Calu3 (cell line): ENCODE data around the gene ZNF311. TPM values are rescaled to one million over a fixed set of nuclear protein-coding genes. Genes with fewer than 3 reads are reported as not detected.
"Not testable (repeated sequence)": the region's sequence is repeated elsewhere in the genome, so short reads cannot be mapped to it uniquely, and the experiment has no call there.

ENCODE experiments used
- BruUV-seq: library from RNA; stranded (reverse); fragments of 400-500 nt; replicated peaks from 2 replicates; lab custom pipeline; 2021; lab: Mats Ljungman, UMichigan
- CTCF ChIA-PET: fragments of 300-600 bp; sonication (Branson Sonifier 250); formaldehyde crosslinking; loops from one replicate; lab custom pipeline; 2022; ENCODE audit warnings: antibody characterized with exemption; lab: Charles Lee
- DNase-seq: peaks from one replicate; pipeline ENCODE4 v3.0.0; 2022
- H3K27ac Mint-ChIP-seq: one replicate; pipeline ENCODE4 v1.8.0; 2022; ENCODE audit warnings: mixed read lengths; ENCODE audit not compliant: unreplicated experiment
- H3K27me3 Mint-ChIP-seq: one replicate; pipeline ENCODE4 v1.8.0; 2022; ENCODE audit warnings: mixed read lengths; ENCODE audit not compliant: unreplicated experiment
- H3K36me3 Mint-ChIP-seq: one replicate; pipeline ENCODE4 v1.8.0; 2022; ENCODE audit warnings: mild to moderate bottlenecking, moderate library complexity, mixed read lengths; ENCODE audit not compliant: insufficient read depth, unreplicated experiment
- H3K4me1 Mint-ChIP-seq: one replicate; pipeline ENCODE4 v1.8.0; 2022; ENCODE audit warnings: mild to moderate bottlenecking, low read depth, mixed read lengths; ENCODE audit not compliant: unreplicated experiment
- H3K4me3 Mint-ChIP-seq: one replicate; pipeline ENCODE4 v1.8.0; 2022; ENCODE audit warnings: mild to moderate bottlenecking, low read depth, moderate library complexity, mixed read lengths; ENCODE audit not compliant: unreplicated experiment
- H3K9me3 Mint-ChIP-seq: one replicate; pipeline ENCODE4 v1.8.0; 2022; ENCODE audit warnings: low read depth, mixed read lengths; ENCODE audit not compliant: unreplicated experiment
- intact Hi-C: fragments of 100-400 bp; cut with micrococcal nuclease; formaldehyde crosslinking; loops from one replicate; pipeline ENCODE4 v1.10.0; 2022; ENCODE audit not compliant: unreplicated experiment
- total RNA-seq: library from RNA; stranded (reverse); gene quantifications from 2 replicates; pipeline ENCODE4 v1.2.3, GENCODE V29; 2022
- TF ChIP-seq, protein P1 (sequence below): fragments of 200-600 bp; IDR thresholded peaks from one replicate; pipeline ENCODE4 v1.8.0; 2022; ENCODE audit warnings: antibody characterized with exemption; ENCODE audit not compliant: unreplicated experiment

Gene ZNF311
- total RNA-seq, 1 experiment from 2014 or later: 1.4 TPM

DNA sequence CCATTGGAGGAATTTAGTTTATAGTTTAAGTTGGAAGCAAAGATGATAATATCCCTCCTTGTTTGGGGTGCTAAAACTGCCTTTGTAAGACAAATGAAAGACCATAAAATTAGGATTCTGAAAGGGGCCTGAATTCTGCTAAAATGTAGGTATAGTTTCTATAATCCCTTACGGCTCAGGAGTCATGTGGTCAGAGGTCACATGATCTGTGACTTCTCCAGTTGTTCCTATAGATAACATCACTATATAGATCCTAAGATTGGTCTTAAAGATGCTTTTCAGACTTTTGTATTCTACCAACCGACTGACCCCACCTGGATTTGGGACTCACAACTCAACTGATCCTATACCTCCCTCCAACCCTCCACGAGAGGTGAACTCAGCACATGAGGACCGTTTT is 36.6 kb downstream of the ZNF311 start:
- Mint-ChIP-seq H3K27me3 (no peaks in the 10 kb centered on the region), H3K27ac (no peak overlapping the region), H3K36me3 (no peaks in the 10 kb centered on the region), H3K4me1 (no peaks in the 10 kb centered on the region), H3K9me3 (peaks cover 5% of the 10 kb centered on the region), H3K4me3 (no peak overlapping the region)
- intact Hi-C loops: no loop called here
- CTCF ChIA-PET: no interaction called here
- TF ChIP-seq, protein P1, sequence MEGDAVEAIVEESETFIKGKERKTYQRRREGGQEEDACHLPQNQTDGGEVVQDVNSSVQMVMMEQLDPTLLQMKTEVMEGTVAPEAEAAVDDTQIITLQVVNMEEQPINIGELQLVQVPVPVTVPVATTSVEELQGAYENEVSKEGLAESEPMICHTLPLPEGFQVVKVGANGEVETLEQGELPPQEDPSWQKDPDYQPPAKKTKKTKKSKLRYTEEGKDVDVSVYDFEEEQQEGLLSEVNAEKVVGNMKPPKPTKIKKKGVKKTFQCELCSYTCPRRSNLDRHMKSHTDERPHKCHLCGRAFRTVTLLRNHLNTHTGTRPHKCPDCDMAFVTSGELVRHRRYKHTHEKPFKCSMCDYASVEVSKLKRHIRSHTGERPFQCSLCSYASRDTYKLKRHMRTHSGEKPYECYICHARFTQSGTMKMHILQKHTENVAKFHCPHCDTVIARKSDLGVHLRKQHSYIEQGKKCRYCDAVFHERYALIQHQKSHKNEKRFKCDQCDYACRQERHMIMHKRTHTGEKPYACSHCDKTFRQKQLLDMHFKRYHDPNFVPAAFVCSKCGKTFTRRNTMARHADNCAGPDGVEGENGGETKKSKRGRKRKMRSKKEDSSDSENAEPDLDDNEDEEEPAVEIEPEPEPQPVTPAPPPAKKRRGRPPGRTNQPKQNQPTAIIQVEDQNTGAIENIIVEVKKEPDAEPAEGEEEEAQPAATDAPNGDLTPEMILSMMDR: no peak
- DNase-seq: no peak
- BruUV-seq: no TSS peak

DNA sequence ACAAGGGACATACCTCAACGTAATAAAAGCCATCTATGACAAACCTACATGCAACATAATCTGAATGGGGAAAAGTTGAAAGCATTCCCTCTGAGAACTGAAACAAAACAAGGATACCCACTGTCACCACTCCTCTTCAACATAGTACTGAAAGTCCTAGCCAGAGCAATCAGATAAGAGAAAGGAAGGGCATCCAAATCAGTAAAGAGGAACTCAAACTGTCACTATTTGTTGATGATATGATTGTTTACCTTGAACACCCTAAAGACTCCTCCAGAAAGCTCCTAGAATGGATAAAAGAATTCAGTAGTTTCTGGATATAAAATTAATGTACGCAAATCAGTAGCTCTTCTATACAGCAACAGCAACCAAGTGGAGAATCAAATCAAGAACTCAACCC is 39.4 kb downstream of the ZNF311 start:
- TF ChIP-seq, protein P1: no peak
- CTCF ChIA-PET: no interaction called here
- BruUV-seq: no TSS peak
- no peak overlapping the region for H3K4me3 Mint-ChIP-seq
- no peak overlapping the region for H3K27ac Mint-ChIP-seq
- DNase-seq: no peak
- intact Hi-C loops: no loop called here
- peaks cover under 1% of the 10 kb centered on the region for H3K4me1 Mint-ChIP-seq
- peaks cover 8% of the 10 kb centered on the region for H3K9me3 Mint-ChIP-seq
- no peaks in the 10 kb centered on the region for H3K27me3 Mint-ChIP-seq
- H3K36me3 Mint-ChIP-seq: no peaks in the 10 kb centered on the region

DNA sequence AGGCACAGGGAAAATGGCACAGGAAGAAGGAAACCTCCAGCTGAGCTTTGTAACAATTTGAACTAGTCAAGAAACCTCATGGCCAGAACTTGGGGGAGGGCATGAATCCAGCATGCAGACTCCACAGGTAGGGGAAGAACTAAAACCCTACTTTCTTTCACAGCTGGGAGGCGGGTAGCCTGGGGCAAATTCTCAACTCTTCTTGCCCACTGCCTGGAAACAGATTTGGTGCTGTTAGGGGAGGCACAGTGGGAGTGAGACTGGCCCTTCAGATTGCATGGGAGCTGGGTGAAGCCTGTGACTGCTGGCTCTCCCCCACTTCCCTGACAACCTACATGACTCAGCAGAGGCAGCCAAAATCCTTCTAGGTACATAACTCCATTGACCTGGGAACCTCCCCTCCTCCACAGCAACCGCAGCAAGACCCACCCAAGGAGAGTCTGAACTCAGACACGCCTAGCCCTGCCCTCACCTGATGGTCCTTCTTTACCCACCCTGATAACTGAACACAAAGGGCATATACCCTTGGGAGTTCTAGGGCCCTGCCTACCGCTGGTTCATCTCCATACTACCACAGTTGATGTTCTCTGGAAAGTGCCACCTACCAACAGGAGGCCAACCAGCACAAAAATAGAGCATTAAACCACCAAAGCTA is 44.1 kb downstream of the ZNF311 start:
- Mint-ChIP-seq H3K4me1 (peaks cover 8% of the 10 kb centered on the region), H3K36me3 (no peaks in the 10 kb centered on the region), H3K27ac (no peak overlapping the region), H3K9me3 (peaks cover 11% of the 10 kb centered on the region), H3K4me3 (no peak overlapping the region), H3K27me3 (no peaks in the 10 kb centered on the region)
- intact Hi-C loops: no loop called here
- CTCF ChIA-PET: no interaction called here
- no peak for DNase-seq
- BruUV-seq: no TSS peak
- TF ChIP-seq, protein P1: no peak

DNA sequence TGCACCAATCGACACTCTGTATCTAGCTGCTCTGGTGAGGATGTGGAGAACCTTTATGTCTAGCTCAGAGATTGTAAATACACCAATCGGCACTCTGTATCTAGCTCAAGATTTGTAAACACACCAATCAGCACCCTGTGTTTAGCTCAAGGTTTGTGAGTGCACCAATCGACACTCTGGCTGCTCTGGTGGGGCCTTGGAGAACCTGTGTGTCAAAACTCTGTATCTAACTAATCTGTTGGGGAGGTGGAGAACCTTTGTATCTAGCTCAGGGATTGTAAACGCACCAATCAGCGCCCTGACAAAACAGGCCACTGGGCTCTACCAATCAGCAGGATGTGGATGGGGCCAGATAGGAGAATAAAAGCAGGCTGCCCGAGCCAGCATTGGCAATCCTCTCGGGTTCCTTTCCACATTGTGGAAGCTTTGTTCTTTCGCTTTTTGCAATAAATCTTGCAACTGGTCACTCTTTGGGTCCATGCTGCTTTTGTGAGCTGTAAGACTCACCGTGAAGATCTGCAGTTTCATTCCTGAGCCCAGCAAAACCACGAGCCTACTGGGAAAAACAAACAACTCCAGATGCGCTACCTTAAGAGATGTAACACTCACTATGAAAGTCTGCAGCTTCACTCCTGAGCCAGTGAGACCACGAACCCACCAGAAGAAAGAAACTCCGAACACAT is 46.4 kb downstream of the ZNF311 start:
- H3K36me3 Mint-ChIP-seq, CTCF ChIA-PET, intact Hi-C loops, H3K27me3 Mint-ChIP-seq, H3K4me3 Mint-ChIP-seq, DNase-seq, H3K9me3 Mint-ChIP-seq, H3K4me1 Mint-ChIP-seq, H3K27ac Mint-ChIP-seq, BruUV-seq: not testable (repeated sequence)

DNA sequence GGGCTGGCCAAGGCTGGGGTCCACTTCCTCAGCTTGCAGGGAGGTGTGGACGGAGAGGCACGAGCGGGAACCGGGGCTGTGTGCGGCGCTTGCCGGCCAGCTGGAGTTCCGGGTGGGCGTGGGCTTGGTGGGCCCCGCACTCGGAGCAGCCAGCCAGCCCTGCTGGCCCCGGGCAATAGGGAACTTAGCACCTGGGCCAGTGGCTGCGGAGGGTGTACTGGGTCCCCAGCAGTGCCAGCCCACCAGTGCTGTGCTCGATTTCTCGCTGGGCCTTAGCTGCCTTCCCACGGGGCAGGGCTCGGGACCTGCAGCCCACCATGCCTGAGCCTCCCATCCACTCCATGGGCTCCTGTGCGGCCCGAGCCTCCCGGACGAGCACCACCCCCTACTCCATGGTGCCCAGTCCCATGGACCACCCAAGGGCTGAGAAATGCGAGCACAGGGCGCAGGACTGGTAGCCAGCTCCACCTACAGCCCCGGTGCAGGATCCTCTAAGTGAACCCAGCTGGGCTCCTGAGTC is 47.3 kb downstream of the ZNF311 start:
- intact Hi-C loops: not testable (repeated sequence)

More for the DNA sequence above, 47.3 kb downstream of the ZNF311 start:
- H3K9me3 Mint-ChIP-seq, BruUV-seq, H3K27me3 Mint-ChIP-seq, DNase-seq, H3K27ac Mint-ChIP-seq, CTCF ChIA-PET, H3K4me3 Mint-ChIP-seq: not testable (repeated sequence)
- Mint-ChIP-seq H3K4me1 (peaks cover 18% of the 10 kb centered on the region), H3K36me3 (peaks cover 13% of the 10 kb centered on the region)
